Nephron (organoid): ENCODE measurements around the gene TCF25.
A peak's percentile ranks its signal among the peaks of the same experiment; 100 is the strongest.
"Not testable (repeated sequence)": the region's sequence is repeated elsewhere in the genome, so short reads cannot be mapped to it uniquely, and the experiment has no call there.

Experiments used
- H3K27ac Mint-ChIP-seq, 3 experiments: 2 replicates each; pipeline ENCODE4 v1.8.0; 2020; ENCODE audit warnings: mixed read lengths in 3 of 3, mild to moderate bottlenecking in 2 of 3, moderate library complexity in 1 of 3
- H3K27me3 Mint-ChIP-seq: 2 replicates; pipeline ENCODE4 v1.8.0; 2021; ENCODE audit warnings: low read depth, mild to moderate bottlenecking, moderate library complexity, mixed read lengths
- H3K36me3 Mint-ChIP-seq: 2 replicates; pipeline ENCODE4 v1.8.0; 2020; ENCODE audit warnings: low read depth, mixed read lengths
- H3K4me1 Mint-ChIP-seq: 2 replicates; pipeline ENCODE4 v1.8.0; 2020; ENCODE audit warnings: mixed read lengths
- H3K4me3 Mint-ChIP-seq, 3 experiments: 2 replicates each; pipeline ENCODE4 v1.8.0; 2020; ENCODE audit warnings: mild to moderate bottlenecking in 3 of 3, mixed read lengths in 3 of 3, moderate library complexity in 2 of 3
- H3K9me3 Mint-ChIP-seq: 2 replicates; pipeline ENCODE4 v1.8.0; 2020; ENCODE audit warnings: mixed read lengths
- TF ChIP-seq, protein P1 (sequence below), 3 experiments: fragments of 200-600 bp; sonication (generic); IDR thresholded peaks; one replicate each; pipeline ENCODE4 v1.5.0; 2021; ENCODE audit warnings: antibody characterized with exemption in 3 of 3; ENCODE audit not compliant: unreplicated experiment in 3 of 3

Gene TCF25, protein sequence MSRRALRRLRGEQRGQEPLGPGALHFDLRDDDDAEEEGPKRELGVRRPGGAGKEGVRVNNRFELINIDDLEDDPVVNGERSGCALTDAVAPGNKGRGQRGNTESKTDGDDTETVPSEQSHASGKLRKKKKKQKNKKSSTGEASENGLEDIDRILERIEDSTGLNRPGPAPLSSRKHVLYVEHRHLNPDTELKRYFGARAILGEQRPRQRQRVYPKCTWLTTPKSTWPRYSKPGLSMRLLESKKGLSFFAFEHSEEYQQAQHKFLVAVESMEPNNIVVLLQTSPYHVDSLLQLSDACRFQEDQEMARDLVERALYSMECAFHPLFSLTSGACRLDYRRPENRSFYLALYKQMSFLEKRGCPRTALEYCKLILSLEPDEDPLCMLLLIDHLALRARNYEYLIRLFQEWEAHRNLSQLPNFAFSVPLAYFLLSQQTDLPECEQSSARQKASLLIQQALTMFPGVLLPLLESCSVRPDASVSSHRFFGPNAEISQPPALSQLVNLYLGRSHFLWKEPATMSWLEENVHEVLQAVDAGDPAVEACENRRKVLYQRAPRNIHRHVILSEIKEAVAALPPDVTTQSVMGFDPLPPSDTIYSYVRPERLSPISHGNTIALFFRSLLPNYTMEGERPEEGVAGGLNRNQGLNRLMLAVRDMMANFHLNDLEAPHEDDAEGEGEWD

DNA sequence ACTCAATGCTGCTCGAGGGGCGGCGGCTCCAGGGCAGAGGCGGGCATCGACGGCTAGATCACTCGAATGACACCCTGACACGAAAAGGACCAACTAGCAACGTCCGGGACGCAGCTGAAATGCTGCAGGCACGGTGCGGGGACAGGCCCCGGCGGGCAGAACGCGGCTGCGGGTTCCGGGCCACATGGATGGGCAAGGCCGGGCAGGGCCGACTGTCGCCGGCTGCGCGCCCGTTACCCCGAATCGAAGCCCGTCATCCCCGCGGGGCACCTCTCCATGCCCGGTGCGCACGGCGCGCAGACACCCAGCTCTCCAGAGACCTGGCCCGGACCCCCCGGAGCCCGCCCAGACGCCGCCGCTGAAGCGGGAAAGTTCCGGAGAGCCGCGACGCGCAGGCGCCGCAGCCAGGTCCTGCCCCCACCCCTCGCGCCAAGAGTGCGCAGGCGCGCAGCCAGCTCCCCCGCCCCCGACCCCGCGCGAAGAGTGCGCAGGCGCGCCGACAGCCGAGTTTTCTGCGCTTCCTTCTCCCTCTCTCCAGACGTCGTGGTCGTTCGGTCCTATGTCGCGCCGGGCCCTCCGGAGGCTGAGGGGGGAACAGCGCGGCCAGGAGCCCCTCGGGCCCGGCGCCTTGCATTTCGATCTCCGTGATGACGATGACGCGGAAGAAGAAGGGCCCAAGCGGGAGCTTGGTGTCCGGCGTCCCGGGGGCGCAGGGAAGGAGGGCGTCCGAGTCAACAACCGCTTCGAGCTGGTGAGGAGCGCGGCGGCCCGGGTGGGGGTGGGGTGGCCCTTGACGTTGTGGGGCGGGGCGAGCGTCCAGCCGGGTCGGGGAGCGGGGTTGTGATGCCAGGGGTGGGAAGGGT, at the start of gene TCF25:
Gene TCF25, plus strand, starts transcription at position 484 of the 863 bp plus-strand sequence. Its CDS starts 76 bp downstream, at position 560.
- Mint-ChIP-seq H3K4me3 (peak within 1 kb of the TSS; percentile 93 to 94 (median 93)), H3K27me3 (no peaks in the 10 kb centered on the region), H3K9me3 (no peaks in the 10 kb centered on the region), H3K4me1 (peaks cover 9% of the 10 kb centered on the region), H3K27ac (peak within 1 kb of the TSS; percentile 93 to 99 (median 99)), H3K36me3 (peaks cover 12% of the 10 kb centered on the region)
- TF ChIP-seq, protein P1, sequence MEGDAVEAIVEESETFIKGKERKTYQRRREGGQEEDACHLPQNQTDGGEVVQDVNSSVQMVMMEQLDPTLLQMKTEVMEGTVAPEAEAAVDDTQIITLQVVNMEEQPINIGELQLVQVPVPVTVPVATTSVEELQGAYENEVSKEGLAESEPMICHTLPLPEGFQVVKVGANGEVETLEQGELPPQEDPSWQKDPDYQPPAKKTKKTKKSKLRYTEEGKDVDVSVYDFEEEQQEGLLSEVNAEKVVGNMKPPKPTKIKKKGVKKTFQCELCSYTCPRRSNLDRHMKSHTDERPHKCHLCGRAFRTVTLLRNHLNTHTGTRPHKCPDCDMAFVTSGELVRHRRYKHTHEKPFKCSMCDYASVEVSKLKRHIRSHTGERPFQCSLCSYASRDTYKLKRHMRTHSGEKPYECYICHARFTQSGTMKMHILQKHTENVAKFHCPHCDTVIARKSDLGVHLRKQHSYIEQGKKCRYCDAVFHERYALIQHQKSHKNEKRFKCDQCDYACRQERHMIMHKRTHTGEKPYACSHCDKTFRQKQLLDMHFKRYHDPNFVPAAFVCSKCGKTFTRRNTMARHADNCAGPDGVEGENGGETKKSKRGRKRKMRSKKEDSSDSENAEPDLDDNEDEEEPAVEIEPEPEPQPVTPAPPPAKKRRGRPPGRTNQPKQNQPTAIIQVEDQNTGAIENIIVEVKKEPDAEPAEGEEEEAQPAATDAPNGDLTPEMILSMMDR (IDR thresholded peaks at IDR 0.05; ENCODE audit: unreplicated experiment in 3 of 3): no peak

DNA sequence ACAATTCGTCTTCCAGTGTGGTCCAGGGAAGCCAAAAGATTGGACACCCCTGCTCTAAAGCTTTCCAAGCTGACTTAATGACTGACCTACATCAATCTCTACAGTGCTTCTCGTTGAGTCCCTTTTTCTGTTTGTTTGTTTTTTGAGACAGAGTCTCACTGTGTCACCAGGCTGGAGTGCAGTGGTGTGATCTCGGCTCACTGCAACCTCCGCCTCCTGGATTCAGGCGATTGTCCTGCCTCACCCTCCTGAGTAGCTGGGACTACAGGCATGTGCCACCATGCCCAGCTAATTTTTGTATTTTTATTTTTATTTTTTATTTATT, 49.6 kb upstream of the TCF25 start:
- H3K9me3 Mint-ChIP-seq, H3K4me3 Mint-ChIP-seq, H3K36me3 Mint-ChIP-seq, H3K4me1 Mint-ChIP-seq, H3K27ac Mint-ChIP-seq: not testable (repeated sequence)
- peaks cover 14% of the 10 kb centered on the region for H3K27me3 Mint-ChIP-seq

DNA sequence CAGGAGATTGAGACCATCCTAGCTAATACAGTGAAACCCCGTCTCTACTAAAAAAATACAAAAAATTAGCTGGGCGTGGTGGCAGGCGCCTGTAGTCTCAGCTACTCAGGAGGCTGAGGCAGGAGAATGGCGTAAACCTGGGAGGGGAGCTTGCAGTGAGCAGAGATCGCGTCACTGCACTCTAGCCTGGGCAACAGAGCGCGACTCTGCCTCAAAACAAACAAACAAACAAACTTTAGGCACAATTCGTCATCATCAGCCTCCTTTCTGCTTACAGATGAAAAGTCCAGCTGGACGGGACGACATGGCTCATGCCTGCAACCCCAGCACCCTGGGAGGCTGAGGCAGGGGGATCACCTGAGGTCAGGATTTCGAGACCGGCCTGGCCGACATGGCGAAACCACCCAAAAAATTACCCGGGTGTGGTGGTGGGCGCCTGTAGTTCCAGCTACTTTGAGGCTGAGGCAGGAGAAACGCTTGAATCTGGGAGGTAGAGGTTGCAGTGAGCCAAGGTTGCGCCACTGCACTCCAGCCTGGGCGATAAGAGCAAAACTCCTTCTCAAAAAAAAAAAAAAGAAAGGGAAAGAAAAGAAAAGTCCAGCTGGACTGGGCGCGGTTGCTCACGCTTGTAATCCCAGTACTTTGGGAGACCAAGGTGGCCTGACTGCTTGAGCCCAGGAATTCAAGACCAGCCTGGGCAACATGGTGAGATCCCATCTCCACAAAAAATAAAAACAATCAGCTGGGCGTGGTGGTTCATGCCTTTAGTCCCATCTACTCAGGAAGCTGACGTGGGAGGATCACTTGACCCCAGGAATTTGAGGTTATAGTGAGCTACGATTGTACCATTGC, 46.6 kb upstream of the TCF25 start:
- Mint-ChIP-seq H3K36me3 (no peaks in the 10 kb centered on the region), H3K9me3 (no peaks in the 10 kb centered on the region), H3K4me3 (peak overlapping the region; percentile 35 to 52 (median 47)), H3K27ac (no peak overlapping the region), H3K27me3 (peaks cover 24% of the 10 kb centered on the region), H3K4me1 (peaks cover 10% of the 10 kb centered on the region)
- TF ChIP-seq, protein P1 (IDR thresholded peaks at IDR 0.05; ENCODE audit: unreplicated experiment in 3 of 3): no peak

DNA sequence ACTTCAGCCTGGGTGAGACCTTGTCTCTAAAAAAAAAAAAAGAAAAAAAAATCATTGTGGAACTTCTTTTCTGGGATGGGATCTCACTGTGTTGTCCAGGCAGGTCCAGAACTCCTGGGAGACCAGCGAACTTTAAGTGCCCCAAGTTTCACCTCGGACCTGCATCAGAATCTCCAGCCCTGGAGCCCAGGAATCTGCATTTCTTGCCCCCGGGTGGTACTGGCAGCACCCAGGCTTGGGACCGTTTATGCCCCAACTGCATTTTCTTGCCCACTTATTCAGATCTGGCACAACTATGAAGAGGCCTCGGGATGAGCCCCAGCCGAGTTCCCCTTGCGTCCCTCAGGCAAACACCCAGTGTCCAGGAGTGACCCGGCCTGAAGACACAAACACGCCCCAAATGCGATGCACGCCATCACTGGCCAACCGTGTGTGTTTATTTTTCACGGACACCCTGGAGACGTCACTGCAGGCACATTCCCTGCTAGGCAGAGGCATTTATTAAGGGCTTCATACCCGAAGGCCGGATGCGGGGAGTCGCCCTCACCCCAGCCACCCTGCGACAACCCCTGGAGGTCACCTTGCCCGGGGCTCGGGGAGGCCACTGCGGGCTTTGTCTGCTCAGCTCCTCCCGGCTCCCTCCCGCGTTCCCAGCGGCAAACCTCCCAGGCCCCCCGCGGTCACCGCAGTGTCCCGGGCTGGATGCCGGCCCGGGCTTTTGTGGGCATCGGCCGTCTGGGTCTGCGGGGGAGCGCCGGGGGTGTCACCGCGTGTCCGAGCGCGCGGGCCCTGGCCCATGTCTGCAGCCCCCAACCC, 45.8 kb upstream of the TCF25 start:
- peaks cover 30% of the 10 kb centered on the region for H3K27me3 Mint-ChIP-seq
- H3K36me3 Mint-ChIP-seq: no peaks in the 10 kb centered on the region
- H3K4me1 Mint-ChIP-seq: peaks cover 10% of the 10 kb centered on the region
- H3K9me3 Mint-ChIP-seq: no peaks in the 10 kb centered on the region
- H3K27ac Mint-ChIP-seq: peak overlapping the region in 2 of 3 experiments; percentile 31 to 61
- H3K4me3 Mint-ChIP-seq: peak overlapping the region; percentile 80 to 83 (median 81)
- TF ChIP-seq, protein P1 (IDR thresholded peaks at IDR 0.05; ENCODE audit: unreplicated experiment in 3 of 3): no peak

DNA sequence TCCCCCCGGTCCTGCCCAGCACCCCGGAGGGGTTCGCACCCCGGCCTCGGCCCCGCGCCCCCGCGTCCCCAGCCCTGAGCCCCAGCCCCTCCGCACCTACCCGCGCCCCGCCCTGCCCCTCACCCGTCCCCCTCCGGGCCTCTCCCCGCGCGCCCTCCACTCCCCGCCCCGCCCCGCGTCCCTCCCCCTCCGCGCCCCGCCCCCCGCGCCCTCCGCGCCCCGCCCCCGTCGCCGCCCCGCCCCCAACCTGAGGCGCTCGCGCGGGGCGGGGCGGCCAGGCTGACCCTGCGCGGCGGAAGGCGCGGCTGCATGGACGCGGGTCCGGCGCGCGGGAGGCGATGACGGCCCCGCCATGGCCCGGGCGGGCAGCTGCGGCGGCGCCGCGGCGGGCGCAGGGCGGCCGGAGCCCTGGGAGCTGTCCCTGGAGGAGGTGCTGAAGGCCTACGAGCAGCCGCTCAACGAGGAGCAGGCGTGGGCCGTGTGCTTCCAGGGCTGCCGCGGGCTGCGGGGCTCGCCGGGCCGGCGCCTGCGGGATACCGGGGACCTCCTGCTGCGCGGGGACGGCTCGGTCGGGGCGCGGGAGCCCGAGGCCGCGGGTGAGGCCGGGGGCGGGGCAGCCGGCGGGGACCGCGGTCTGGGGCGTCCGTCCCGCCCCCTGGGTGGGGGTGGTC, 45.1 kb upstream of the TCF25 start, which contains the start of gene SPIRE2:
Gene SPIRE2, plus strand, starts transcription at position 277 of the 671 bp plus-strand sequence. Its CDS starts 76 bp downstream, at position 353.
- H3K36me3 Mint-ChIP-seq: no peaks in the 10 kb centered on the region

More for the DNA sequence above, 45.1 kb upstream of the TCF25 start, which contains the start of gene SPIRE2:
- peak within 1 kb of the TSS in 2 of 3 experiments; percentile 31 to 61 for H3K27ac Mint-ChIP-seq
- TF ChIP-seq, protein P1 (IDR thresholded peaks at IDR 0.05; ENCODE audit: unreplicated experiment in 3 of 3): no peak
- H3K27me3 Mint-ChIP-seq: peaks cover 30% of the 10 kb centered on the region
- peaks cover 8% of the 10 kb centered on the region for H3K4me1 Mint-ChIP-seq
- H3K9me3 Mint-ChIP-seq: no peaks in the 10 kb centered on the region
- peak within 1 kb of the TSS; percentile 80 to 85 (median 85) for H3K4me3 Mint-ChIP-seq
